ENCODE measurements around the gene IFI27L2. TPM values are rescaled to one million over a fixed set of nuclear protein-coding genes. Genes with fewer than 3 reads are reported as not detected.

The IFI27L2 gene
- total and polyA plus RNA-seq, 12 donors = 51.3 to 499 (median 120) TPM

GRCh38 chr14:94100847-94101246 lies 28.6 kb downstream of the IFI27L2 start:
- H3K9me3 ChIP-seq (replicated peaks in 1 of 3) = no peaks in the 10 kb centered on the region
- H3K27me3 ChIP-seq = no peaks in the 10 kb centered on the region
- H3K4me1 ChIP-seq (replicated peaks in 1 of 2) = peaks cover 0 to 4% of the 10 kb centered on the region in 2 donors
- peak in 1 of 2 donors; percentile 15 for TF ChIP-seq POLR2A (IDR thresholded peaks at IDR 0.05)
- no peak for TF ChIP-seq CTCF (IDR thresholded peaks at IDR 0.05)
- intact Hi-C loops (cut with DNase I) = no loop called here
- peaks cover 0 to 7% of the 10 kb centered on the region in 2 donors for H3K36me3 ChIP-seq (replicated peaks in 1 of 2)
- WGBS, 4 donors = 47 to 79% (median 59%) methylated on average over 4 of the region's 4 CpGs
- DNase-seq = peak; percentile 68 to 87 (median 82)
- H3K27ac ChIP-seq = peak overlapping the region in 3 of 5 donors; percentile 28 to 50 (median 38)
- H3K4me3 ChIP-seq = no peak overlapping the region

GRCh38 chr14:94099006-94099405 lies 30.4 kb downstream of the IFI27L2 start:
- DNase-seq = peak in 1 of 7 donors; percentile 35
- Histone ChIP-seq H3K4me3 (no peak overlapping the region), H3K27ac (no peak overlapping the region), H3K36me3 (replicated peaks in 1 of 2) (peaks cover 0 to 7% of the 10 kb centered on the region in 2 donors), H3K9me3 (replicated peaks in 1 of 3) (no peaks in the 10 kb centered on the region), H3K27me3 (no peaks in the 10 kb centered on the region), H3K4me1 (replicated peaks in 1 of 2) (peaks cover 0 to 4% of the 10 kb centered on the region in 2 donors)
- no peak for TF ChIP-seq POLR2A (IDR thresholded peaks at IDR 0.05)
- no peak for TF ChIP-seq CTCF (IDR thresholded peaks at IDR 0.05)
- 76 to 97% (median 89%) methylated on average over 6 of the region's 6 CpGs for WGBS, 4 donors
- intact Hi-C loops (cut with DNase I) = no loop called here

DNA sequence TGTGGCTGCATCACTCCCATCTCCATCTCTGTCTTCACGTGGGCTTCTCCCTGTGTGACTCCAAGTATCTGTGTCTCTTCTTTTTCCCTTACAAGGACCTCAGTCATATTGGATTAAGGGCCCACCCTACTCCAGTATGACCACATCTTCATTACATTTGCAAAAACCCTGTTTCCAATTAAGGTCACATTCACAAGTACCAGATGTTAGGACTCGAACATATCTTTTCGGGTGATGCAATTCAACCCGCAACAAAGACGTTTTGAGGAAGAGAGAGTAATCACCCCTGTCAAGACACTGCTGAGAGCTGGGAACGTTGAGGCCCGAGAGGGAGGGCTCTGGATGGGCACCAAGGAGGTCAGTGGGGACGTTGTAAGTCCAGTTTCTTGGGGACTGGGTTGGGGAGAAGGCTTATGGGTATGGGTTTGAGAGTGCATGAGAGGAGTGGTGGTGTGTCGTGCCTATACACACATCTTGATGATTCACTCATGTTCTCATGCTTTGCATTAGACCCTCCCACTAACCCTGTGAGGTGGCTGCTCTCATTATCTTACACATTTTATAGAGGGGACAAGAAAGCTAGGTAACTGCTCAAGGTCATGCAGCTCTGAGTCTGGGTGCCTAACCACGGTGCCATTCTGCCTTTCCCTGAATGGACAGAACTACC lies 30.9 kb downstream of the IFI27L2 start:
- H3K27me3 ChIP-seq = no peaks in the 10 kb centered on the region
- H3K36me3 ChIP-seq (replicated peaks in 1 of 2) = peaks cover 0 to 7% of the 10 kb centered on the region in 2 donors
- no peak overlapping the region for H3K27ac ChIP-seq
- 72 to 81% (median 77%) methylated on average over 10 of the region's 10 CpGs for WGBS, 4 donors
- intact Hi-C loops (cut with DNase I) = no loop called here
- DNase-seq = no peak
- TF ChIP-seq CTCF (IDR thresholded peaks at IDR 0.05) (no peak), POLR2A (IDR thresholded peaks at IDR 0.05) (no peak)
- no peaks in the 10 kb centered on the region for H3K9me3 ChIP-seq (replicated peaks in 1 of 3)
- peaks cover 0 to 4% of the 10 kb centered on the region in 2 donors for H3K4me1 ChIP-seq (replicated peaks in 1 of 2)
- H3K4me3 ChIP-seq = no peak overlapping the region

- DNase-seq = no peak
- 89 to 98% (median 95%) methylated on average over 4 of the region's 4 CpGs for WGBS, 4 donors
- intact Hi-C loops (cut with DNase I) = no loop called here
- Histone ChIP-seq H3K4me1 (replicated peaks in 1 of 2) (peaks cover 0 to 4% of the 10 kb centered on the region in 2 donors), H3K9me3 (replicated peaks in 1 of 3) (no peaks in the 10 kb centered on the region), H3K27me3 (no peaks in the 10 kb centered on the region), H3K27ac (no peak overlapping the region), H3K4me3 (no peak overlapping the region), H3K36me3 (replicated peaks in 1 of 2) (peaks cover 0 to 7% of the 10 kb centered on the region in 2 donors)
- no peak for TF ChIP-seq POLR2A (IDR thresholded peaks at IDR 0.05)
- TF ChIP-seq CTCF (IDR thresholded peaks at IDR 0.05) = no peak
These were observed 32.3 kb downstream of the IFI27L2 start for GRCh38 chr14:94097091-94097490.

All from adrenal gland (tissue), 12 donors.